DND-41 (cell line): Measurements from ENCODE around the gene UNC5CL.

Source experiments
- ATAC-seq: fragments of 200-7000 bp; cut with Tn5 transposase; 3 replicates; pipeline ENCODE4 v1.9.1; 2021; ENCODE audit warnings: low read depth; ENCODE audit not compliant: insufficient read depth
- DNase-seq: peaks from one replicate; pipeline ENCODE4 v3.0.0-alpha.2; 2020
- H2AFZ ChIP-seq: 2 replicates; pipeline ENCODE4 v1.6.0; 2012; ENCODE audit warnings: low read depth, low read length
- H3K27ac ChIP-seq: 2 replicates; pipeline ENCODE4 v1.5.1; 2012; ENCODE audit warnings: low read length, inconsistent platforms
- H3K27me3 ChIP-seq: fragments of 200-600 bp; sonication (generic); 2 replicates; pipeline ENCODE4 v1.6.0; 2012; ENCODE audit warnings: low read length, mild to moderate bottlenecking, inconsistent platforms; ENCODE audit not compliant: insufficient read depth, poor library complexity
- H3K36me3 ChIP-seq: 2 replicates; pipeline ENCODE4 v1.5.1; 2012; ENCODE audit warnings: low read length, inconsistent platforms; ENCODE audit not compliant: insufficient read depth
- H3K4me1 ChIP-seq: 2 replicates; pipeline ENCODE4 v1.5.1; 2012; ENCODE audit warnings: mild to moderate bottlenecking, low read length; ENCODE audit not compliant: insufficient read depth
- H3K4me2 ChIP-seq: 2 replicates; pipeline ENCODE4 v1.6.0; 2012; ENCODE audit warnings: mild to moderate bottlenecking, moderate library complexity, low read length, inconsistent platforms; ENCODE audit not compliant: insufficient read depth
- H3K4me3 ChIP-seq, 2 experiments: fragments of 200-600 bp in 1 of 2; shearing (Covaris generic) in 1 of 2; 2 replicates each; pipeline ENCODE4 v1.5.1; 2012 to 2016; ENCODE audit warnings: inconsistent platforms in 2 of 2, low read length in 2 of 2, mild to moderate bottlenecking in 2 of 2, low read depth in 1 of 2, moderate library complexity in 1 of 2
- H3K79me2 ChIP-seq: 2 replicates; pipeline ENCODE4 v1.6.0; 2012; ENCODE audit warnings: low read length, inconsistent platforms; ENCODE audit not compliant: insufficient read depth
- H3K9ac ChIP-seq: 2 replicates; pipeline ENCODE4 v1.6.0; 2012; ENCODE audit warnings: low read depth, mild to moderate bottlenecking, inconsistent platforms, low read length, moderate library complexity
- H3K9me3 ChIP-seq: 2 replicates; pipeline ENCODE4 v1.5.1; 2012; ENCODE audit warnings: low read length, moderate library complexity, mild to moderate bottlenecking, inconsistent platforms; ENCODE audit not compliant: insufficient read depth, severe bottlenecking
- H4K20me1 ChIP-seq: 2 replicates; pipeline ENCODE4 v1.6.0; 2012; ENCODE audit warnings: low read length; ENCODE audit not compliant: insufficient read depth
- CTCF ChIP-seq: IDR thresholded peaks from 2 replicates; pipeline ENCODE4 v1.5.1; 2012; ENCODE audit warnings: borderline replicate concordance, low read length, moderate library complexity, mild to moderate bottlenecking; ENCODE audit not compliant: poor library complexity, severe bottlenecking; ENCODE audit errors: extremely low read depth
- EZH2 ChIP-seq: IDR thresholded peaks from 3 replicates; pipeline ENCODE4 v1.6.1; 2012; ENCODE audit warnings: borderline replicate concordance, low read depth, mild to moderate bottlenecking, moderate library complexity, low read length, inconsistent platforms; ENCODE audit not compliant: severe bottlenecking

UNC5CL gene

DNA sequence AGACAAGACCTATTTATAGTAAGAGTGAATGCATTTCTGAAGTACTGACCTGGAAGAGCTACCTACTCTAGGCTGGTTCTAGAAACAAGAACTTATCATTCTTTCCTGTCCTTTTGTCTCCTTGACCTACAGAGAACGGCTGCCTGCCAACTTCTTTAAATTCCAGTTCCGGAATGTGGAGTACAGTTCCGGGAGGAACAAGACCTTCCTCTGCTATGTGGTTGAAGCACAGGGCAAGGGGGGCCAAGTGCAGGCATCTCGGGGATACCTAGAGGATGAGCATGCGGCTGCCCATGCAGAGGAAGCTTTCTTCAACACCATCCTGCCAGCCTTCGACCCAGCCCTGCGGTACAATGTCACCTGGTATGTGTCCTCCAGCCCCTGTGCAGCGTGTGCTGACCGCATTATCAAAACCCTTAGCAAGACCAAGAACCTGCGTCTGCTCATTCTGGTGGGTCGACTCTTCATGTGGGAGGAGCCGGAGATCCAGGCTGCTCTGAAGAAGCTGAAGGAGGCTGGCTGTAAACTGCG, 22.2 kb upstream of the UNC5CL start:
- H4K20me1 ChIP-seq = no peaks in the 10 kb centered on the region
- no peak overlapping the region for H3K27ac ChIP-seq
- H3K4me1 ChIP-seq = no peaks in the 10 kb centered on the region
- no peak overlapping the region for H3K4me2 ChIP-seq
- ATAC-seq = no peak
- no peak overlapping the region for H3K9ac ChIP-seq
- TF ChIP-seq EZH2 = no peak
- no peak for TF ChIP-seq CTCF
- no peaks in the 10 kb centered on the region for H3K27me3 ChIP-seq
- H3K4me3 ChIP-seq = no peak overlapping the region
- DNase-seq = no peak
- peaks cover 39% of the 10 kb centered on the region for H3K36me3 ChIP-seq
- no peaks in the 10 kb centered on the region for H3K9me3 ChIP-seq
- H3K79me2 ChIP-seq = no peaks in the 10 kb centered on the region
- H2AFZ ChIP-seq = no peak overlapping the region

DNA sequence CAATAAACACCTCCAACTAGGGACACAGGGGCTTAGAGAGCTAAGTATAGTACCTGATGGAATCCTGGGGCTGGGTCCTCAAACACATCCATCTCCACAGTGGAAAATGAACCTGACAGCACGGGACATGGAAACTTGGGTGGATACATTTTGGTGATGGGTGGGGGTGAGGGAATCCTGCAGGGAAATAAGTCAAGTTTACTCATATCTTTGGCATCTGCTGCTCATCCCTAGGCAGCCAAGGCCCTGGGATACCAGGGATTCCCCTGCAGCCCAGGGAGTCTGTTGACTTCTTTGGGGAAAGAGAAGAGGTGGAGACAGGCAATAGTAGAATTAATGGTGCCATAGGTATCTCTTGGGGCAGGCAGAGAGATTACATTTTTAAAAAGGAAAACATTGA, 20.5 kb upstream of the UNC5CL start:
- no peak for ATAC-seq
- no peak overlapping the region for H3K9ac ChIP-seq
- no peak overlapping the region for H3K4me2 ChIP-seq
- H2AFZ ChIP-seq = no peak overlapping the region
- DNase-seq = no peak
- H3K27ac ChIP-seq = no peak overlapping the region
- no peaks in the 10 kb centered on the region for H4K20me1 ChIP-seq
- H3K4me3 ChIP-seq = no peak overlapping the region
- TF ChIP-seq CTCF (no peak), EZH2 (no peak)
- H3K36me3 ChIP-seq = peaks cover 22% of the 10 kb centered on the region
- no peaks in the 10 kb centered on the region for H3K79me2 ChIP-seq
- no peaks in the 10 kb centered on the region for H3K4me1 ChIP-seq
- no peaks in the 10 kb centered on the region for H3K27me3 ChIP-seq
- no peaks in the 10 kb centered on the region for H3K9me3 ChIP-seq

- no peak overlapping the region for H2AFZ ChIP-seq
These were observed 19.8 kb upstream of the UNC5CL start for GRCh38 chr6:41058783-41059181.

More at GRCh38 chr6:41058783-41059181, 19.8 kb upstream of the UNC5CL start:
- no peak overlapping the region for H3K4me3 ChIP-seq
- no peaks in the 10 kb centered on the region for H3K4me1 ChIP-seq
- no peaks in the 10 kb centered on the region for H3K27me3 ChIP-seq
- no peaks in the 10 kb centered on the region for H4K20me1 ChIP-seq
- no peaks in the 10 kb centered on the region for H3K9me3 ChIP-seq
- H3K36me3 ChIP-seq = peaks cover 14% of the 10 kb centered on the region; the same call in 1 of the 2 replicates
- no peak overlapping the region for H3K27ac ChIP-seq
- ATAC-seq (no peak), DNase-seq (no peak)
- no peak overlapping the region for H3K4me2 ChIP-seq
- no peaks in the 10 kb centered on the region for H3K79me2 ChIP-seq
- no peak overlapping the region for H3K9ac ChIP-seq
- TF ChIP-seq EZH2 (no peak), CTCF (no peak)
